Activated CD8-positive, alpha-beta memory T cell treated with anti-CD3 and anti-CD28 coated beads for 48 hours (primary cell): ENCODE measurements around the gene FRMD8.

Experiments
- DNase-seq, 3 experiments: peaks; one replicate each; pipeline ENCODE4 v3.0.0-alpha.2; 2020; ENCODE audit warnings: low read depth in 2 of 3, low spot score in 2 of 3

FRMD8 gene, protein sequence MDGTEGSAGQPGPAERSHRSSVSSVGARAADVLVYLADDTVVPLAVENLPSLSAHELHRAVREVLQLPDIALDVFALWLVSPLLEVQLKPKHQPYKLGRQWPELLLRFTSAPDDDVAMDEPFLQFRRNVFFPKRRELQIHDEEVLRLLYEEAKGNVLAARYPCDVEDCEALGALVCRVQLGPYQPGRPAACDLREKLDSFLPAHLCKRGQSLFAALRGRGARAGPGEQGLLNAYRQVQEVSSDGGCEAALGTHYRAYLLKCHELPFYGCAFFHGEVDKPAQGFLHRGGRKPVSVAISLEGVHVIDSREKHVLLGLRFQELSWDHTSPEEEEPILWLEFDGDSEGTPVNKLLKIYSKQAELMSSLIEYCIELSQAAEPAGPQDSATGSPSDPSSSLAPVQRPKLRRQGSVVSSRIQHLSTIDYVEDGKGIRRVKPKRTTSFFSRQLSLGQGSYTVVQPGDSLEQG

GRCh38 chr11:65386307-65387140, at the start of gene FRMD8:
TSS of gene FRMD8 (plus strand) at chr11:65386637. CDS start at chr11:65387037, 400 bp downstream.
- DNase-seq: peak; percentile 65 to 77 (median 70)

- no peak for DNase-seq
These were observed 47.8 kb upstream of the FRMD8 start for GRCh38 chr11:65338676-65339075.

GRCh38 chr11:65340226-65340625, 46.2 kb upstream of the FRMD8 start:
- DNase-seq: no peak

- no peak for DNase-seq
These were observed 44.6 kb upstream of the FRMD8 start for GRCh38 chr11:65341856-65342255.

DNA sequence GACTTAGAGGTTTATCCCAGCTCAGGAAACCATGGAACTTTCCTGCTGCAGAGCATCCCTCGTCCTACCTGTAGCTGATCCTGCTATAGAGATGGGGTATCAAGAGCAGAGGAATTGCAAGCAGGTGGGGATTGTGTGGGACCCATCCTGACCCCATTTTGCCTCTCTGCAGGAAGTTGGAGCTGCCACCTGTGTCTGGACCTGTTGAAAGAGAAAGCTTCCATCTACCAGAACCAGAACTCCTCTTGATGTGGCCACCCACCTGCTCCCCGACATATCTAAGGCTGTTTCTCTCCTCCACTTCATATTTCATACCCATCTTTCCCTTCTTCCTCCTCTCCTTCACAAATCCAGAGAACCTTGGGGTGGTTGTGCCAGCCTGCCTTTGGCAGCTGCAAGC, 34.9 kb upstream of the FRMD8 start:
- DNase-seq: no peak

DNA sequence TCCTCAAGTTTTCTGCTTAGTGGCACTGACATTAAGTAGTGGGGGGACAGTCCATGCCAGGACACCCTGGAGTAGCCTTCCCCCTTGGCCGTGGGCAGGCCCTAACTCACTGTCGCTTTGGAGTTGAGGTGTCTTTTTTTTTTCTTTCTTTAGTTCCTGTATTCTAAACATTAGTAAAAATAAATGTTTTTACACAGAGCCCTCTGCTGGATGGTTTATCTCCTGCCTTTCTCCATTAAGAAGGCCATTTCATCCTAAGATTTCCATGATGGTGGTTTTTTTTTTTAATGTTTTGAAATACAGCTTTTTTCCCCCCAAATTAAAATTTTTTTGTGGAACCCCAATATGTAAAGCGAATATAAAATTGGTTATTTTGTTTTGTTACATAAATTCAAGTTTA, 33.7 kb upstream of the FRMD8 start:
- DNase-seq: no peak

DNA sequence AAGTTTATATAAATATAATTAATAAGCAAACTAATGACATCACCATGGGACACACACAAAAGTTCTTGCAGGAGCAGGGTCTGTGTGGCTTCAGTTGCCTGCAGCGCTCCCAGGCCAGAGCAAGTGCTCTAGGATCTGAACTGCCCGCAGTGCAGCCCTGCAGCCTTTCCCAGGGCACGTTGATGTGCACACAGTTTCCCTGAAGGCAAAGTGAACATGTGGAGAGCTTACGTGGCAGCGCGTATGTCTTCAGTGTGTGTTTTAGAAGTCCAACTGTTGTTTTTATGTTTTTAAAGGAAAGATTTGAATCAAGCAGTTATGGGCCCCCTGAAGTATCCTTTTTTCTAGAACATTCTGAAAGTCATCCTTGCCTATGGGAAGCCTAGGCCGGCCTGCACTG, 33.1 kb upstream of the FRMD8 start:
- DNase-seq: no peak

GRCh38 chr11:65353900-65354264, 32.6 kb upstream of the FRMD8 start:
- no peak for DNase-seq

DNA sequence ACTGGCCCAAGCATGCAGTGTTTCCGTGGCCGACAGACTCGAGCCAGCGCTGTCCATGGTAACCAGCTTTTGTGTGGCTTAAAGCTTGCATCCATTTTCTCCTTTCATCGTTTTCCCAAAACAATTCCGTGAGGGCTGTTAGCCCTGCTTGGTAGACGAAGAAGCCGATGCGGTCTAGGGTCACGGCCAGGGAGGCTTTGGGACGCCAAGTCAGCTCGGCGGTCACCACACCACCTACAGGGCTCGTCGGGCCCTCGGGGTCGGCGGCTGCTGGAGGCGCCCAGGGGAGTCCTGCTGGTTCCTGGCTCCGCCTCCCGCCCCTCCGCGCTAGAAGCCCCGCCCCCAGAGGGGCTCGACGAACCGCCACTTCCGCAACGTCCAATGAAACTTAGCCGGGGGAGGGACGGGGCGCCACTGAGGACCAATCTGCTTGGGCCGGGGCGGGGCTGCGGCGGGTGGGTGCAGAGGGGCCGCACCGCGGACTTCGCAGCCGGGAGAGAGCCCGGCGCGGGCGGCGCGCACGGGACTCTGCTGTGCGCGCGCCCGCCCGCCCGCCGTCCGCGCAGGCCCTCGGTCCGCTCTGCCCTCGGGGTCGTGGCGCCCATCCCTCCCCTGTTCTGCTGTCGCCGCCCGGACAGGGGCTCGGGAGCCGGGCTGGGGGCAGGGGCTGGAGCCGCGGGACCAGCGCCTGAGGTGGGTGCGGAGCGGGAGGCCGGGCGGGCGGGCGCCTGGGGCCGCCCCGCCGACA, 32.0 kb upstream of the FRMD8 start, which contains the start of gene TIGD3:
Gene TIGD3 (plus strand): TSS at position 487 of the 748 bp plus-strand sequence. CDS start 1,058 bp downstream, outside the sequence.
- DNase-seq: peak; percentile 92 to 97 (median 96)

DNA sequence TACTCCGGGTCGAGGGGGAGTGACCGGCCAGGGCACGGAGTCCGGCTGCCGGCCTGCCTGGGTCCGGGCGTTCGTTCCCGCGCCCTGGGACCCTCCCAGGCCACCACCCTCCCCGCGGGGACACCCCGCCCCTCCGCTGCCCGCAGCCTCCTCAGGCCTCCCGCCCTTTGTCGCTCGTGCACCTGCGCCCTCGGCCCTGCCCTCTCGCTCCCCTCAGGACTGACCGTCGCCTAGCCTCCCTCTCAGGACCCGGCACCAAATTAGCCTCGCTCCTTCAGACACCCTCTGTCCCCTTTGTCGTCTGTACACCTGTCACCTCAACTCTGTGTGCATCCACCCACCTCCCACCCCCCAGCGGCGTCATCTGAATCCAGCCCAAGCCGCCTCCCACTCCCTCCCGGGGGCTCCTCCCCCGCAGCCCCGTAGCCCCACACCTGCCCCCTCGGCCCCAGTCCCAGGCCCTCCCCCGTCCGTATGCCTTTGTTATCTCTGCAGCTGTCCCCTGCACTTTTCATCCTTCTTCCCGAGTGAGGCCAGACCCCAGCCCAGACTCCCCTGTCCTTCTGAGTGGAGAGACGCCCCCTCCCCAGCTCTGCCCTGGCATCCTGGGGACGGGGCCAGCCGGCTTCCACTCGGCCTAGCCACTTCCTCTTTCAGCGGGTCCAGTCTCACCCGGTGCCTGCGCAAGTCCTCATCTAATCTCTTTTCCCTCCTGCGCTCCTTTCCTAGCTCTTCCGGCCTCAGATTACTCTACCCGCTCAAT, 31.2 kb upstream of the FRMD8 start:
- DNase-seq: peak in 1 of 3 experiments; percentile 11

DNA sequence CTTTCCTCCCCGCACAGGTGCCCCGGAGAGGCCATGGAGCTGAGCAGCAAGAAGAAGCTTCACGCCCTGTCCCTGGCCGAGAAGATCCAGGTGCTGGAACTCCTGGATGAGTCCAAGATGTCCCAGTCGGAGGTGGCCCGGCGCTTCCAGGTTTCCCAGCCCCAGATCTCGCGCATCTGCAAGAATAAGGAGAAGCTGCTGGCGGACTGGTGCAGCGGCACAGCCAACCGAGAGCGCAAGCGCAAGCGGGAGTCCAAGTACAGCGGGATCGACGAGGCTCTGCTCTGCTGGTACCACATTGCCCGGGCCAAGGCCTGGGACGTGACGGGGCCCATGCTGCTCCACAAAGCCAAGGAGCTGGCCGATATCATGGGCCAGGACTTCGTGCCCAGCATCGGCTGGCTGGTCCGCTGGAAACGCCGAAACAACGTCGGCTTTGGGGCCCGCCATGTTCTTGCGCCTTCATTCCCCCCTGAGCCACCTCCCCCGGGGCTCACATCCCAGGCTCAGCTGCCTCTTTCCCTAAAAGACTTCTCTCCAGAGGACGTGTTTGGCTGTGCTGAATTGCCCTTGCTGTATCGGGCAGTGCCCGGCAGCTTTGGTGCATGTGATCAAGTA, 30.6 kb upstream of the FRMD8 start:
- DNase-seq: no peak

GRCh38 chr11:65356394-65356972, 30.0 kb upstream of the FRMD8 start:
- DNase-seq: no peak

GRCh38 chr11:65357856-65358356, 28.5 kb upstream of the FRMD8 start:
- no peak for DNase-seq

DNA sequence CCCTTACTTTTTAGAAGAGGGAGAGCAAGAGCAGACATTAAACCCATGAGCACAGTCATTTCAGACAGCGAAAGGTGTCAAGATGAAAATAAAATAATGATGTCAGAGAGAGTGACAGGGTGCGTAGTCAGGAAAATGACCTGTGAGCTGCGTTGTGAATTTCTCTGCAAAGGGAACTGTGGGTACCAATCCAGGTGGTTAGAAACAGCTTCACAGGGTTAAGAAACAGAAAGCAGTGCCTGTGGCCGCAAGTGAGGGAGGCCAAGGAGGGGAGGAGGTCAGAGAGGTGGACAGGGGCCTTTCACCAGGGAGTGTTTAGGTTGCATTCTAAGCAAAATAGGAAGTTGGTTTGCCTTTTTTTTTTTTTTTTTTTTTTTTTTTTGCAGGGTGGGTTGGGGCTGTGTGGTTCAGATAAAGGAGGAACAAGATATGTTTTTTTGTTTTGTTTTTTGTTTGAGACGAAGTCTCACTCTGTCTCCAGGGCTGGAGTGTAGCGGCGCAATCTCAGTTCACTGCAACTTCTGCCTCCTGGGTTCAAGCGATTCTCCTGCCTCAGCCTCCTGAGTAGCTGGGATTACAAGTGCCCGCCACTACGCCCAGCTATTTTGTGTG, 24.0 kb upstream of the FRMD8 start:
- no peak for DNase-seq

DNA sequence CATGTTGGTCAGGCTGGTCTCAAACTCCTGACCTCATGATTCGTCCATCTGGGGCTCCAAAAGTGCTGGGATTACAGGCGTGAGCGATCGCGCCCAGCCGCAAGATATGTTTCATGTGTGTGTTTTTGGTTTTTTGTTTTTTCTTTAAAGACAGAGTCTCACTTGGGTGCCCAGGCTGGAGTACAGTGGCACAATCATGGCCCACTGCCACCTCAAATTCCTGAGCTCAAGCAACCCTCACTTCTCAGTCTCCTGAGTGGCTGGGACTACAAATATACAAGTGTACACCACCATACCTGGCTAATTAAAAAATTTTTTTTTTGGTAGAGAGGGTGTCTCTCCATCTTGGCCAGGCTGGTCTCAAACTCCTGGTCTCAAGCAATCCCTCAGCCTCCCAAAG, 23.5 kb upstream of the FRMD8 start:
- no peak for DNase-seq

DNA sequence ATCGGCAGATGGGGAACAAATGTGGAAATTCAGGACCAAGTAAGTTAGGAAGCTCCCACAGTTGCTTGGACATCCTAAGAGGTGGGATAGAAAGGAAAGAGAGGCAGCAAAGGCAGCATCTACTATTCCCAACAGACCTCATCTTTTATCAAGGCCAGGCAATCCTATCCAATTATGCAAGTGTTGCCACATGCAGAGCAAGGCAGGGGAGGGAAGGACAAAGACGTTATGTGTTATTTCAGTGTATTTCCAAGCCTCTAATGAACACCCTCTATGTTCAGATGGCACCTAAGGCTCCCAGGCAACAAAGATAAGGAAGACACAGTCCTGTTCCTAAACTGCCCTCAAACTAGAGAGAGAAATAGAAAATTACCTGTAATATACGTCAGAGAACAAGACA, 22.7 kb upstream of the FRMD8 start:
- DNase-seq: no peak

DNA sequence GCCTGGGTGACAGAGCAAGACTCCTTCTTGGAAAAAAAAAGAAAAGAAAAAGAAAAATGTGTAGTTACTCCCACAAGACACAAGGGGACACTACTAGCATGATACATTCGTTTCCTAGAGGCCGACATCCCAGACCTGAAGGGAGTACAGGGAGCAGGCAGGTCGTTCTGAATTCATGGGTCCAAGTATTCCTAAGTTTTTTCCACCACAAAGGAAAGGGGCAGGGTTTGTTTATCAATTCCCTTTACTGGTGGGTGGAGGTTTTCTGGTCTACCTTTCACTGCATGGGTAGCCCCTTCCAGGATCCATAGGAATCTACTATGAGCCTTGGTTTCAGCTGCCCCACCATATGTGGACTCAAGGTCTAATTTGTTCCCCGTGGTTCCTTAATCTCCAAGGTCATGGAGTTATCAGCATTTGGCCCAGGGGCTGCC, 20.1 kb upstream of the FRMD8 start:
- peak in 1 of 3 experiments; percentile 8 for DNase-seq

GRCh38 chr11:65370659-65371049, 15.8 kb upstream of the FRMD8 start:
- DNase-seq: no peak
